ENCODE data around the gene PHLDA3.

GRCh38 chr1:201473296-201473695, 4.3 kb upstream of the PHLDA3 start:
- TF ChIP-seq CTCF (IDR thresholded peaks at IDR 0.05; ENCODE audit: low read depth, low read length, poor library complexity, severe bottlenecking) (no peak), EZH2phosphoT487 (IDR thresholded peaks at IDR 0.05; ENCODE audit: borderline replicate concordance, low read length) (no peak)

Data from DOHH2 (cell line).